GM18867 (cell line): ENCODE results near the gene NUMB.

Experiments
- ATAC-seq: cut with Tn5 transposase; IDR thresholded peaks from one replicate; pipeline ENCODE4 v1.9.1; 2021; ENCODE audit warnings: mild to moderate bottlenecking, moderate library complexity; ENCODE audit not compliant: unreplicated experiment

The NUMB gene

DNA sequence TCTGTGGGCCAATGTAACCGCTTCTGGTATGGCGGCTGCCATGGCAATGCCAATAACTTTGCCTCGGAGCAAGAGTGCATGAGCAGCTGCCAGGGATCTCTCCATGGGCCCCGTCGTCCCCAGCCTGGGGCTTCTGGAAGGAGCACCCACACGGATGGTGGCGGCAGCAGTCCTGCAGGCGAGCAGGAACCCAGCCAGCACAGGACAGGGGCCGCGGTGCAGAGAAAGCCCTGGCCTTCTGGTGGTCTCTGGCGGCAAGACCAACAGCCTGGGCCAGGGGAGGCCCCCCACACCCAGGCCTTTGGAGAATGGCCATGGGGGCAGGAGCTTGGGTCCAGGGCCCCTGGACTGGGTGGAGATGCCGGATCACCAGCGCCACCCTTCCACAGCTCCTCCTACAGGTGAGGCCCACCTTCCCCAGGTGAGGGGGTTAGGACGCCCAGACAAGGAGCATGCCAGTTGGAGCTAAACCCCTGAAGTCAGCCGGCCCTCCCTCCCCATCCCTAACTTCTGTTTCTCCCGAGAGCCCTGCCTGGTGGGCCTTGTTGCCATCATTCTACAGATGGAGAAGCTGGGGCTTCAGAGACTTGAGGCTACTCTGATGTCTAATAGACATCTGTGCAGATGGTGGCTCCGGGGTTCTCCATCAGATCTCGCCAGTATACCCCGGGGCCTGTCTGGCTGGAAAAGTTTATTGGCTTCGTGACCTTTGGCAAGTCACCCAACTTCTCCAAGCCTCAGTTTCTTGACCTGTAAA is 195.7 kb downstream of the NUMB start:
- ATAC-seq = no peak

DNA sequence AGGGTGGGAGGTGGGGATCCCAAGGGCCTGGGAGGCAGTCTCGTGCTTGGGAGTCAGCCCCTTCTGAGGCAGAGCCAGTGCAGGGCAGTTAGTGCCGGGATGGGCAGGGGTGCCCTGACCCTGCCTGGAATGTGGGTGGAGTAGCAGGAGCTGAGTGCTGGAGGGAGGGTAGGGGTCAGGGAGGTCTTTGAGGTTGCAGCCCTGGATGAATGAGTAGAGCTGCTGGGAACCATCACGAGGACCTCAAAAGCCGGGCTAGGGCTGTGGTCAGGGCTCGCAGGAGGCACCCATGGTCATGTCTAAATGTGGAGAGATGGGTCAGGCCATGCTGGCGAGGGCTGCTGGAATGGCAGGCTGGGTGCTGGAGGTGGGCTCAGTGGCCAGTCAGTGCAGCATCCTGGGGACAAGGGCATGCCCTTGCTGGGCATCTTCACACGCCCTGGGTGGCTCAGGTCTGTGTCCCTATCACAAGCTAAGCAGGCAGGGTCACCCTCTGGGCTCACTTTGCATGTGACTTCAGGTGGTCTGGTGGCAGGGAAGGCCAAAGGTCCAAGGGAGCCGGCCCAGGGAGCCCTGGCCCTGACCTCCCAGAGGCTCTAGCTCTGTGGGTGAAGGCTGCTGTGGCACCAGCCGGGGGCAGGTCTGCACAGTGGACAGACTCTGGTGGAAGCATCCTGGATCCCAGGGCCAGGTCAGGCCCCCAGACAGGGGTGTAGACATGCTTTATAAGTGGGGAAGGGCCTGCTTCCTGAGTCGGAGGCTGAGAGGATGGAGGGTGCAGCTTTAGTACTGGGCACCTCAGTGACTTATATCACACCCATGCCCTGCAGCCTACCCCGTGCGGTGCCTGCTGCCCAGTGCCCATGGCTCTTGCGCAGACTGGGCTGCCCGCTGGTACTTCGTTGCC is 196.6 kb downstream of the NUMB start:
- ATAC-seq = no peak

DNA sequence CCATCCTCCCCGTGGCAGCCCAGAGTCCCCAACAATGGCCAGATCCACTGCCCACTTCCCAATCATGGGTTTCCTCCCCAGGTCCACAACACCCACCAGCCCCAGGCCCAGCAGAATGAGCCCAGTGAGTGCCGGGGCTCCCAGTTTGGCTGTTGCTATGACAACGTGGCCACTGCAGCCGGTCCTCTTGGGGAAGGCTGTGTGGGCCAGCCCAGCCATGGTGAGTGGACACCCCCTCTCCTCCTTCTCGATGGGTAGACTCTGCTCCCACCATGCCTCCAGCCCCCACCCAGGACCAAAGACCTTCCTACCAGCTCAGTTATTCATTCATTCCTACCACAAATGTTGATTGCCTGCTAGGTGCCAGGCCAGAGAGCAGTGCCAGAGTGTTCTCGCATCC is 197.3 kb downstream of the NUMB start:
- no peak for ATAC-seq

DNA sequence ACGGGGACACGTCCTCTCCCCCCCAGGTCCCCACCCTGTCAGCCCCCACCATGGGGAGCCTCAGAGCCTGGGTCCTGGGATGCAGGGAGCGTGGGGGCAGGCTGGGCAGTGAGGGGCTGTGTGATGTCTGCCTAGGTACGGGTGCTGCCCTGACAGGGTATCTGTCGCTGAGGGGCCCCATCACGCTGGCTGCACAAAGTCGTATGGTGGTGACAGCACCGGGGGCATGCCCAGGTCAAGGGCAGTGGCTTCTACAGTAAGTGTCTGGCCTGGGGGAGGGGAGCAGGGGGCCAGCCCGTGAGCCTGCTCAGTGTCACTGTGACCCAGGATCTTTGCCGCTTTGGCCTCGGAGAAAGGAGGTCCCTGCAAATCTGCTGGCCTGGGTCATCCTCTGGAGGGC is 197.8 kb downstream of the NUMB start:
- ATAC-seq = no peak

DNA sequence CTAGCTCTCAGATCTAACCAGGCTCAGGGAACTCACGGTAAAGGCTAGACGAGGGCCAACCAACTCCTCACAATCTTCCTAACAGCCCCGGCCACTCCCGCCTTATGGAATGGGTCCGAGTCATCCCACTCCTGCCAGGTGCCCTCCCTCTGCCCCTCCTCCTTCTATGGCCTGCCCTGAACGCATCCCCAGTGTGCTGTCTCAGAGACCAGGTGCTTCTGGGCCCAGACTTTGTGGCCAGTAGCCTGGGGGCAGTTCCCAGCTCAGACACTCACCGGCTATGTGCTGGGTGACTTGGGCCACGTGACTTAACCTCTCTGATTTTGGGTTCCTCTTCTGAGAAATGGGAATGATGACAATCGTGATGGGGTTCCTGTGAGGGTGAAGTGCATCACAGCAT is 198.5 kb downstream of the NUMB start:
- ATAC-seq = no peak

DNA sequence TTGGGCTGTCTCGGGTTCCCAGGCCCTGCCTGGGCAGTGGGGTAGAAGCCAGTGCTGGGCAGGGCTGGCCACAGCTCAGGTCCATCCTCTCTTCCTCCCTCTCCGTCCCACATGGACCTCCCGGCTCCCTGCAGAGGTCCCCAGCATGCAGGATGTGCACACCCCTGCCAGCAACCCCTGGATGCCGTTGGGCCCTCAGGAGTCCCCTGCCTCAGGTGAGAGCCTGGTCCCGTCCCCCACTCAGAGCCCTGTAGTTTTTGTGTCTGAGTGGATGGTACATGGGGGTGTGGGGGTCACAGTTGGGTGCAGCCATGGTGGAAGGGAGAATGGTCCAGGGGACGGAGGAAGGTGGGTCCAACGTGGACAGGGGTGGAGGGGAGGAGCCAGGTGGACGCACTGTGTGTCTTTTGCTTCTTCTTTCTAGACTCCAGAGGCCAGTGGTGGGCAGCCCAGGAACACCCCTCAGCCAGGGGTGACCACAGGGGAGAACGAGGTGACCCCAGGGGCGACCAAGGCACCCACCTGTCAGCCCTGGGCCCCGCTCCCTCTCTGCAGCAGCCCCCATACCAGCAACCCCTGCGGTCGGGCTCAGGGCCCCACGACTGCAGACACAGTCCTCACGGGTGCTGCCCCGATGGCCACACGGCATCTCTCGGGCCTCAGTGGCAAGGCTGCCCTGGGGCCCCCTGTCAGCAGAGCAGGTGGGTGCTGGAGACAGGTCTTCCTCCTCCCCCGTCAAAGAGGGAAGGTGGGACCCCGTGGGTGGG is 199.3 kb downstream of the NUMB start:
- no peak for ATAC-seq

DNA sequence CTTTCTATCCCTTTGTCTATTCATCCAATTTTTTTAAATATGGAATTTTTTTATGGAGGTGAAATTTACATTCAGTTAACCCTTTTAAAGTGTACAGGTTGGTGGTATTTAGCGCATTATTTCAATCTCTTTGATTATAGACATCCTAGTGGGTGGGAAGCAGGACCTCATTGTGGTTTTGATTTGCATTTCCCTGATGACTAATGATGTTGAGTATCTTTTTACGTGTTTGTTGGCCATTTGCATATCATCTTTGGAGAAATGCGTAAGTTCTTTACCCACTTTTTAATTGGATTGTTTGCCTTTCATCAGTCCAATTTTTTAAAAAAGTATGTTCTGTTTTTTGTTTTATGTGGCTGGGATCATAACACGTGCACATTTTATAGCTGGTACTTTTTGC is 200.3 kb downstream of the NUMB start:
- ATAC-seq = no peak

DNA sequence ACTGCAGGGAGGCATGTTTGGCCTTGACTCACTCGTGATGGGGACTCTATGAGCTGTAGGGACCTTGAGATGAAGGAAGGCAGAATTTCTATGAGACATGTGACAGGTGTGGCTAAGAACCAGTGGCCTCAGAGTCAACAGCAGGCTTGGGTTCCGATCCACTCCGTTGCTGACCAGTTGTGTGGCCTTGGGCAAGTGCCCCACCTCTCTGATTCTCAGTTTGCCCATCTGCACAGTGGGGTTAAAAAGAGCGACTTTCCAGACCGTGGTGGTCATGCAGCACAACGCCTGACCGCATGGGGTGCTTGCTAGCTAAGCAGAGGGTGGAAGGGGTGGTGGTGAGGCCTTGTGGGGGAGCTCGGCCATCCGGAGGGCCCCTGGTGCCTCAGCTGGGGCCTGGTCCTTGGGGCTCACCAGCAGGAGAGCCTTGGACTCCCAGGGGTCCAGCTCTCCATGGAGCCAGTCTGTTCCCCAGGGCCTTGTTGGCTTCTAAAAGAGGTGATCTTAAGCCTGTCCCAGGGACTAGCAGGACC is 202.6 kb downstream of the NUMB start:
- ATAC-seq = no peak

DNA sequence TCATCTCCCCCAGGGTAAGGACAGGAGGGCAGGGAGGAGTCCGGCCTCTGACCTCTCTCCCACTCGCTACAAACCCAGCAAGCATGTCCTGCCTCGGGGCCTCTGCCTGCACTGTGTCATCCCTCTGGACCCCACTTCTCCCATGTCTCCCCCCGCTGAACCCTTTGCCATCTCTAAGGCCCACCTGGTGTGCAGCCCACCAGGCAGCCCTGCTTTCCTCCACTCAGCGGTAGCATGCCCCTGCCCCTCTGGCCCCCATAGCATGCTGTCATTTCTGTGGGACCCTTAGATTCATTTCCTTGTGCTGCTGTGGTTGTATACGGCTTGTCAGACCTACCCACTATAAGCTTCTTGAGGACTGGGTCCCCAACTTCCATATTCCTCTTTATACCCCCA is 203.3 kb downstream of the NUMB start:
- ATAC-seq = no peak

DNA sequence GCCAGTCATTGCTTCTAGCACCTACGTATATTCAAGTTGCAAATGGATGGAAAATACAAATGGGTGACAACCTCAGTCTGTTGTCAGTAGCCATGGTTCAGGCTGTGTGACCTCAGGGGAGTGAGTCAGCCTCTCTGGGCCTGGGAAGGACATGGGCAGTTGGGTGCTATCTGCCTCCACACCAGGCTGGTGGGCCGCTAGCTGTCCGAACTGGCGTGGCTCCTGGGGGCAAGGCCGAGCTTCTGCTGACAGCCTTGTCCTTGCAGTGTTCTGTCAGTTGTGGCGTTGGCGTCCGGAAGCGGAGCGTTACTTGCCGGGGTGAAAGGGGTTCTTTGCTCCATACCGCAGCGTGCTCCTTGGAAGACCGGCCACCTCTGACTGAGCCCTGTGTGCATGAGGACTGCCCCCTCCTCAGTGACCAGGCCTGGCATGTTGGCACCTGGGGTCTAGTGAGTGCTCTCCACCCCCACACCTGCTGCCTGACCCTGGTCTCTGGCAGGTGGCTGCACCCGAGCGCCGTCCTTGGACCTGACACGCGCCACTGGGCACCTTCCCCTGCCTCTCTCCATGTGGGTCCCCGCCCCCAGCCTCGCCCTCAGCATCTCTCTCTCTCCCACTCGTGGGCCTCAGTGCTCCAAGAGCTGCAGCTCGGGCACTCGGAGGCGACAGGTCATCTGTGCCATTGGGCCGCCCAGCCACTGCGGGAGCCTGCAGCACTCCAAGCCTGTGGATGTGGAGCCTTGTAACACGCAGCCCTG is 203.9 kb downstream of the NUMB start:
- no peak for ATAC-seq

DNA sequence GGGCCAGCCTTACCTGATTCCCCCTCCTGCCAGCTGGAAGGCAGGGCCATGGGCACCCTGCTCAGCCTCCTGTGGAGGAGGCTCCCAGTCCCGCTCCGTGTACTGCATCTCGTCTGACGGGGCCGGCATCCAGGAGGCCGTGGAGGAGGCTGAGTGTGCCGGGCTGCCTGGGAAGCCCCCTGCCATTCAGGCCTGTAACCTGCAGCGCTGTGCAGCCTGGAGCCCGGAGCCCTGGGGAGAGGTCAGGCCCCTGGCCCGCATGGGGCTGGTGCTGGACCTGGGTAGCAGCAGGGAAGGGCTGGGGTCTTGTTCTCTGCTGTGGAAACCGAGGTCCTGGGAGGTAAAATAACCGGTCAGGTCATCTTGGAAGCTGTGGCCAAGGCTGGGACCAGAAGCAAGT is 204.6 kb downstream of the NUMB start:
- ATAC-seq = no peak

DNA sequence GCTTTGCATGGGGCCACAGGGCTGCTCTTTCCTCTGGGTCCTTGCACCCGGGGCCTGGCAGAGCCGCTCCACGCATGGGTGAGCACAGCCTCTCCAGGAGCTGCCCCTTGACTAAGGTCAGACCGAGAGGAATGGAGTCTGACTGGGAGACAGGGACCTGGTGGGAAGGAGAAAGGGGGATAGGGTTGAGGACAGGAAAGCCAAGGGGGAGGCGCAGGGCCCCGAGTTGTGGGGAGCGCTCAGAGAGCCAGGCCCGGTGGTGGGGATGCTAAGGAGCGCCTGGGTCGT is 205.1 kb downstream of the NUMB start:
- ATAC-seq = no peak

DNA sequence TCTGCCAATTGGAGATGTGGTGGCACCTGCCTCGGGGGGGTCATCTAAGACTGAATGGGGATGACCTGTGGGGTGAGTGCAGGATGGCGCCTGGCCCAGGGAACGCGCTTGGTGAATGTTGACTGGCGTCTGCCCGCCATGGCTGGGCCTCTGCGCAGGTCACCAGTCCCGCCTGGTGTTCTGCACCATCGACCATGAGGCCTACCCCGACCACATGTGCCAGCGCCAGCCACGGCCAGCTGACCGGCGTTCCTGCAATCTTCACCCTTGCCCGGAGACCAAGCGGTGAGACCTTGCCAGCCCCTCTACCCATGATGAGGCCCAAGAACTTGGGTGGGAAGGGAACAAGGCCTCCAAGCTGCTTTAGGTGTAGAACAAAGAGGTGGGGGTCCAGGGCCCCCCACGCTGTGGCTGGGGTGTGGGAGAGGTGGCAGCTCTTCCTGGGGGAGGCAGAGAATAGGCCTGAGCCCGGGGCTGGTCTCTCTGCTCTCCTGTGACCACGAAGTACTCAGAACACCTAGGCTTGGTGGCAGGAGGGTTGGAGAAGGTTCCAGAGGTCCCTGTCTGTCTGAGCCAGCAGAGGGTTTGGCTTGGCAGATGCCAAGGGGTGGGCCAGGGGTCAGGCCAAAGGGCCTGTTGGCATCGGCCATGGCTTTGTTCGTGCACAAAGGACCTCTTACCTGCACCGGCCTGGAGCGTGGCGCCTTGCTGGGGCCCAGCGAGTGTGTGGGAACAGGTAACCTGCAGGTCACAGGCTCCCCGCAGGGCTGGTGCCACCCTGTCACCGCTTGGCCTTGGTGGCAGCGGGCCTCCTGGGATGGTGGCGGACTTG is 205.6 kb downstream of the NUMB start:
- ATAC-seq = no peak

DNA sequence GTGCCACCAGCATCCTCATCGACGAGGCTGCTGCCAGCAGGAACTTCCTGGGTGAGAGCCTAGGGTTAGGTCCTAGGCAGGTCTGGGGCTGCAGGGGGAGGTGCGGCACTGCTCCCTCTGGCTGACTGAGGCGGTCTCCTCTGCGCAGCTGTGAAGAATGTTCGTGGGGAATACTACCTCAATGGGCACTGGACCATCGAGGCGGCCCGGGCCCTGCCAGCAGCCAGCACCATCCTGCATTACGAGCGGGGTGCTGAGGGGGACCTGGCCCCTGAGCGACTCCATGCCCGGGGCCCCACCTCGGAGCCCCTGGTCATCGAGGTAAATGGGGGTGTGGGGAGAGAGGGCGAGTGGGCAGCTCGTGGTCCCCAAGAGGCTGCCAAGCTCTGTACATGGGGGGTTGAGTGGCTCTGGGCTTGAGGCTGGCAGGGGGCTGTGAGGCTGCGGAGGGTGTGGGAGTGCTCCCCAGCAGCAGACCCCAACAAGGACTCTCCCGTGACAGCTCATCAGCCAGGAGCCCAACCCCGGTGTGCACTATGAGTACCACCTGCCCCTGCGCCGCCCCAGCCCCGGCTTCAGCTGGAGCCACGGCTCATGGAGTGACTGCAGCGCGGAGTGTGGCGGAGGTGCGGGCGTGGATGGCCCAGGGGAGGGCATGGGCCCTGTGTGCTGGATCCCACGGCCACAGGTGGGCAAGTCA is 206.7 kb downstream of the NUMB start:
- no peak for ATAC-seq

DNA sequence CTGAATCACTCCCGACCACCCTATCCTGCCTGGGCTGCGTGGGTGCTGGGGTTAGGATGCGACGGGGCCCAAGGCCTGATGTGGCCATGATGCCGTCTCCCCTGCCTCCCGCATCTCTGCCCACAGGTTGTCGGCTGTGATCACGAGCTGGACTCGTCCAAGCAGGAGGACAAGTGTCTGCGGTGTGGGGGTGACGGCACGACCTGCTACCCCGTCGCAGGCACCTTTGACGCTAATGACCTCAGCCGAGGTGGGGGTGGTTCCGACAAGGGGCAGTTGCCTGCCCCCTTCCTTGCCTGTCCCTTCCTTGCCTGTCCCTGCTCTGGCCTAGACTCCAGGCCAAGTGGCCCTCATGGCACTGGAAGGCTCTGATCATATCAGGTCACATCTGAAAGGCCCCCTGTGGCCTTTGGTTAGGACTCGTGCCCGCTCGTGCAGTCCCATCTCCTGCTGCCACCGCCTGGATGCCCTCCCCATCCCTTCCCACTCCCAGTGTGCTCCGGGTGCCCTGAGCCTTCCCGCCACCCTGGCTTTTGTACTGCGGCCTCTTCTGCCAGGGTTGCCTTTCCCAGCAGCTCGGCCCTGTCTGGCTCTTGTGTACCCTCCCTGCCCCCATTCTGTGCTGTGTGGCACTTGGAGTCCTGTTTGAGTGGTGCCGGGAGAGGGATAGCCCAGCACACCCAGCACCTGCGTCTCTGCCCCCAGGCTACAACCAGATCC is 207.4 kb downstream of the NUMB start:
- ATAC-seq = no peak

DNA sequence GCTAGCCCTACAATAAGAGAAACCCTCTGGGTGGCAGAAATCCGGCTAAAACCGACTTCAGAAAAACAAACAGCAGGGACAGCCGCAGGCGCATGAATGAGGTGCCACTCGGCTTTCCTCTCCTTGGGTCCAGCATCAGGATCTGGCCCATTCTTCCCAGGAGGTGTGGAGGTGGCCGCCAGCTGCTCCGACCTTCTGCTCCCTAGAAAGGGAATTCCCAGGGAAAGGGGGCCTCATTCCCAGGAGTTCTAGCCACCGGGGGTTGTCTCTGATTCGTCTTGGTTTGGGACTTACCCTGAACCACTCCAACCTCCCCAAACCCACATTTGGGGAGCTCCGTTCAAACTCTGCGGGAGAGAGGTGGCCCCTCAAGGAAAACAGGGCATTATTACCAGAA is 208.0 kb downstream of the NUMB start:
- no peak for ATAC-seq

DNA sequence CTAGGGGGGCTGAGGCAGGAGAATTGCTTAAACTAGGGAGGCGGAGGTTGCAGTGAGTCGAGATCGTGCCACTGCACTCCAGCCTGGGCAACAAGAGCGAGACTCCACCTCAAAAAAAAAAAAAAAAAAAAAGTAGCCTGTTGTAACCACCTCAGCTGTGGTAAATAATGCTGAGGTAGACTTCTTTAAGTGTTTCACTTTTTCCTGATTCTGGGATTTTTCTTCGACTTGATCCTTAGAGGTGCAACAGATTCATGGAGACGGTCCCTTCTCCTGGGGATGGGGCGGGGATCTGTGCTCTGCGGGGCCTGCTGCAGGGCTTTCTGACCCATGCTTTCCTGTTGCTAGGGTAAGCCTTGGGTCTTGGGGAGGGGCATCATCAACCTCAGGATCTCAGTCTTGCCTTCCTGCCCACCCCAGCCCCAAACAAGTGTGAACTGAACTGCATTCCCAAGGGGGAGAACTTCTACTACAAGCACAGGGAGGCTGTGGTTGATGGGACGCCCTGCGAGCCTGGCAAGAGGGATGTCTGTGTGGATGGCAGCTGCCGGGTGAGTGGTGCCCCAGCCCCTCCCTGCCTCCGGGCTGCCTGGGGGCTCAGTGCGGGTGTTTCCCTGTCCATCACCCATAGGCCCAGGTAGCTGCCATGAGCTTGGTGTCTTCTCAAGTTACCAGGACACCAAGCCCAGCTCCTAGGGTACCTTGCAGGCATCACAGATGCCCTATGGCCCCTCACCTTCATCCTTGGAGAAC is 208.6 kb downstream of the NUMB start:
- no peak for ATAC-seq

DNA sequence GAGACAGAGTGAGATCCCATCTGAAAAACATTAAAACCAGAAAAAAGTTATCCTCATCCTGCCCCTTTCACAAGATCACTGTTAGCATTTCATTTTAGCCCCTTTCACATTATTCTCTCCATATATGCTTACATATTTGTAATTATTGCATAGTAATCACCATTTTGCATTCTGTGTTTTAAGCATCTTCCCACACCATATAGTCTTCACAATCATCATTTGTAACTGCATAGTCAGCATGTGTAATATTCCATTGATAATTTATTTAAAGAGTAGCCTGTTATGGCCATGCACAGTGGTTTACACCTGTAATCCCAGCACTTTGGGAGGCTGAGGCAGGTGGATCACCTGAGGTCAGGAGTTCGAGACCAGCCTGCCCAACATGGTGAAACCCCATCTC is 209.2 kb downstream of the NUMB start:
- ATAC-seq = no peak
